ENCODE measurements around the gene AMZ1. TPM values are rescaled to one million over a fixed set of nuclear protein-coding genes. Genes with fewer than 3 reads are reported as not detected.

Gene AMZ1
- total RNA-seq, 1 donor: 2.5 TPM

- Histone ChIP-seq H3K4me2 (ENCODE audit: insufficient read depth, low read length) (no peak overlapping the region), H3K4me1 (ENCODE audit: insufficient read depth, low read length) (no peaks in the 10 kb centered on the region), H3K27me3 (ENCODE audit: insufficient read depth, low read length) (peaks cover 3% of the 10 kb centered on the region), H3K79me2 (ENCODE audit: insufficient read depth, low read length) (no peaks in the 10 kb centered on the region), H3K4me3 (ENCODE audit: insufficient read depth, low read length) (no peak overlapping the region), H3K36me3 (ENCODE audit: insufficient read depth, low read length) (no peaks in the 10 kb centered on the region), H3K9me3 (ENCODE audit: low read depth, low read length) (no peaks in the 10 kb centered on the region), H2AFZ (ENCODE audit: low read length) (no peak overlapping the region), H3K27ac (ENCODE audit: low read depth, low read length) (no peak overlapping the region), H4K20me1 (ENCODE audit: insufficient read depth, low read length) (peaks cover 4% of the 10 kb centered on the region)
- peak; percentile 94 for DNase-seq (ENCODE audit: insufficient read length, low spot score, missing footprints)
- TF ChIP-seq, protein P1, sequence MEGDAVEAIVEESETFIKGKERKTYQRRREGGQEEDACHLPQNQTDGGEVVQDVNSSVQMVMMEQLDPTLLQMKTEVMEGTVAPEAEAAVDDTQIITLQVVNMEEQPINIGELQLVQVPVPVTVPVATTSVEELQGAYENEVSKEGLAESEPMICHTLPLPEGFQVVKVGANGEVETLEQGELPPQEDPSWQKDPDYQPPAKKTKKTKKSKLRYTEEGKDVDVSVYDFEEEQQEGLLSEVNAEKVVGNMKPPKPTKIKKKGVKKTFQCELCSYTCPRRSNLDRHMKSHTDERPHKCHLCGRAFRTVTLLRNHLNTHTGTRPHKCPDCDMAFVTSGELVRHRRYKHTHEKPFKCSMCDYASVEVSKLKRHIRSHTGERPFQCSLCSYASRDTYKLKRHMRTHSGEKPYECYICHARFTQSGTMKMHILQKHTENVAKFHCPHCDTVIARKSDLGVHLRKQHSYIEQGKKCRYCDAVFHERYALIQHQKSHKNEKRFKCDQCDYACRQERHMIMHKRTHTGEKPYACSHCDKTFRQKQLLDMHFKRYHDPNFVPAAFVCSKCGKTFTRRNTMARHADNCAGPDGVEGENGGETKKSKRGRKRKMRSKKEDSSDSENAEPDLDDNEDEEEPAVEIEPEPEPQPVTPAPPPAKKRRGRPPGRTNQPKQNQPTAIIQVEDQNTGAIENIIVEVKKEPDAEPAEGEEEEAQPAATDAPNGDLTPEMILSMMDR (IDR thresholded peaks at IDR 0.05; ENCODE audit: extremely low read depth, low read depth, low read length): no peak
These were observed 14.0 kb downstream of the AMZ1 start for GRCh38 chr7:2701832-2702593.

- Histone ChIP-seq H2AFZ (ENCODE audit: low read length) (no peak overlapping the region), H4K20me1 (ENCODE audit: insufficient read depth, low read length) (peaks cover 4% of the 10 kb centered on the region), H3K36me3 (ENCODE audit: insufficient read depth, low read length) (no peaks in the 10 kb centered on the region), H3K27me3 (ENCODE audit: insufficient read depth, low read length) (peaks cover 3% of the 10 kb centered on the region), H3K4me3 (ENCODE audit: insufficient read depth, low read length) (no peak overlapping the region), H3K9me3 (ENCODE audit: low read depth, low read length) (no peaks in the 10 kb centered on the region), H3K4me2 (ENCODE audit: insufficient read depth, low read length) (no peak overlapping the region), H3K4me1 (ENCODE audit: insufficient read depth, low read length) (no peaks in the 10 kb centered on the region), H3K27ac (ENCODE audit: low read depth, low read length) (no peak overlapping the region), H3K79me2 (ENCODE audit: insufficient read depth, low read length) (no peaks in the 10 kb centered on the region)
- no peak for DNase-seq (ENCODE audit: insufficient read length, low spot score, missing footprints)
- TF ChIP-seq, protein P1 (IDR thresholded peaks at IDR 0.05; ENCODE audit: extremely low read depth, low read depth, low read length): no peak
These were observed 14.6 kb downstream of the AMZ1 start for GRCh38 chr7:2702594-2702957.

DNA sequence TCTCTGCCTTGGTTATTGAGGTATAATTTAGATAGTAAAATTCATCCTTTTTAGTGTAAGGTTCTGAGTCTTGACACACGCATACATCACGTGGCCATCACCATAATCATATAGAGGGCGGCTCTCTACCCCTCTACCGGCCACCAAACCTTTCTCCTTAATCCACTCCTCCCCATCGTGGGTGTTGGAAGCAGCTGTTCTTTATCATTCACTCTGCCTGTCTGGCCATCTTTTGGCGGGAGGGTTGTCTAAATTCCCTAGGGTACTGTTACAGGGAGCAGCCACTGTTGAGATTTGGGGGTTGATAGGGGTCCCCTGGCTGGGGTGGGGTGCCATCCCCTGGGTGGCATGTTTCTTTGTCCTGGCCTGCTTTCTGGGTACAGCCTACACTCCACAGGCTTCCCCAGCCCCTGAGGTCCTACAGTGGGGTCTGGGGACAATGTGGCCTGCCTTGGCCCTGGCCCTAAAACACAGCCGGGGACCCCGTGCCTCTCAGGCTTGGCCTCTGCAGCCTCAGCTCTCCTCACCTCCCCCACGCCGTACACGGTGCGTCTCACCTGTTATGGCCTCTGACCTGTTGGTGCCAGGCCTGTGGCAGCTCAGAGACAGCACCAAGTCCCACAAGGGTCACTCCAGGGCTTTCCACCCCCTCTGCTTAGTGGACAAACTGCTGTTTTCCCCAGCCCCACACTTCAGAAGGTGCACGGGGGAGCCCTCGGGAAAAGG lies 17.5 kb downstream of the AMZ1 start:
- Histone ChIP-seq H3K4me3 (ENCODE audit: insufficient read depth, low read length) (no peak overlapping the region), H2AFZ (ENCODE audit: low read length) (no peak overlapping the region), H3K4me1 (ENCODE audit: insufficient read depth, low read length) (no peaks in the 10 kb centered on the region), H4K20me1 (ENCODE audit: insufficient read depth, low read length) (peaks cover 4% of the 10 kb centered on the region), H3K79me2 (ENCODE audit: insufficient read depth, low read length) (no peaks in the 10 kb centered on the region), H3K9me3 (ENCODE audit: low read depth, low read length) (no peaks in the 10 kb centered on the region), H3K36me3 (ENCODE audit: insufficient read depth, low read length) (no peaks in the 10 kb centered on the region), H3K4me2 (ENCODE audit: insufficient read depth, low read length) (no peak overlapping the region), H3K27me3 (ENCODE audit: insufficient read depth, low read length) (no peaks in the 10 kb centered on the region), H3K27ac (ENCODE audit: low read depth, low read length) (no peak overlapping the region)
- DNase-seq (ENCODE audit: insufficient read length, low spot score, missing footprints): no peak
- TF ChIP-seq, protein P1 (IDR thresholded peaks at IDR 0.05; ENCODE audit: extremely low read depth, low read depth, low read length): no peak

GRCh38 chr7:2706685-2707126 lies 18.7 kb downstream of the AMZ1 start:
- TF ChIP-seq, protein P1 (IDR thresholded peaks at IDR 0.05; ENCODE audit: extremely low read depth, low read depth, low read length): no peak
- Histone ChIP-seq H3K27ac (ENCODE audit: low read depth, low read length) (no peak overlapping the region), H3K79me2 (ENCODE audit: insufficient read depth, low read length) (no peaks in the 10 kb centered on the region), H3K4me2 (ENCODE audit: insufficient read depth, low read length) (no peak overlapping the region), H3K27me3 (ENCODE audit: insufficient read depth, low read length) (no peaks in the 10 kb centered on the region), H3K4me3 (ENCODE audit: insufficient read depth, low read length) (no peak overlapping the region), H3K4me1 (ENCODE audit: insufficient read depth, low read length) (no peaks in the 10 kb centered on the region), H4K20me1 (ENCODE audit: insufficient read depth, low read length) (peaks cover under 1% of the 10 kb centered on the region), H3K9me3 (ENCODE audit: low read depth, low read length) (no peaks in the 10 kb centered on the region), H2AFZ (ENCODE audit: low read length) (no peak overlapping the region), H3K36me3 (ENCODE audit: insufficient read depth, low read length) (no peaks in the 10 kb centered on the region)
- DNase-seq (ENCODE audit: insufficient read length, low spot score, missing footprints): no peak

Data from osteoblast (primary cell).